HEK293 (cell line): Measurements from ENCODE around the gene DSC1.

Experiments used
- BCL11A ChIP-seq: fragments of 450-650 bp; formaldehyde crosslinking; IDR thresholded peaks from 2 replicates; pipeline ENCODE4 v1.5.1; 2016; ENCODE audit warnings: low read depth, missing biosample characterization, missing genetic modification characterization
- BCL11B ChIP-seq: fragments of 450-650 bp; formaldehyde crosslinking; IDR thresholded peaks from 2 replicates; pipeline ENCODE4 v1.5.1; 2016; ENCODE audit warnings: low read depth, missing biosample characterization, missing genetic modification characterization
- GLIS2 ChIP-seq: fragments of 450-650 bp; formaldehyde crosslinking; IDR thresholded peaks from 2 replicates; pipeline ENCODE4 v1.5.1; 2016; ENCODE audit warnings: missing biosample characterization, missing genetic modification characterization
- HOXD13 ChIP-seq: sonication (generic); formaldehyde crosslinking; IDR thresholded peaks from 2 replicates; pipeline ENCODE4 v1.8.0; 2022; ENCODE audit warnings: missing genetic modification reagents, borderline replicate concordance
- RBAK ChIP-seq: fragments of 450-650 bp; formaldehyde crosslinking; IDR thresholded peaks from 2 replicates; pipeline ENCODE4 v1.5.1; 2016; ENCODE audit warnings: missing biosample characterization, missing genetic modification characterization
- SETDB1 ChIP-seq: IDR thresholded peaks from one replicate; pipeline ENCODE4 v1.6.1; 2017; ENCODE audit warnings: mild to moderate bottlenecking, low read length, moderate library complexity, mixed read lengths; ENCODE audit not compliant: insufficient read length
- ZBTB20 ChIP-seq: fragments of 450-650 bp; formaldehyde crosslinking; IDR thresholded peaks from 2 replicates; pipeline ENCODE4 v1.5.1; 2016; ENCODE audit warnings: missing biosample characterization, missing genetic modification characterization
- ZFHX2 ChIP-seq: fragments of 450-650 bp; formaldehyde crosslinking; conservative IDR thresholded peaks from 2 replicates; pipeline ENCODE4 v1.5.1; 2016; ENCODE audit warnings: missing biosample characterization, missing genetic modification characterization
- ZFP3 ChIP-seq: fragments of 450-650 bp; formaldehyde crosslinking; IDR thresholded peaks from 2 replicates; pipeline ENCODE4 v1.5.1; 2016; ENCODE audit warnings: low read depth, missing biosample characterization, missing genetic modification characterization
- ZNF16 ChIP-seq: fragments of 450-650 bp; formaldehyde crosslinking; IDR thresholded peaks from 2 replicates; pipeline ENCODE4 v1.5.1; 2016; ENCODE audit warnings: low read depth, missing biosample characterization, missing genetic modification characterization
- ZNF202 ChIP-seq: fragments of 450-650 bp; formaldehyde crosslinking; IDR thresholded peaks from 2 replicates; pipeline ENCODE4 v1.5.1; 2016; ENCODE audit warnings: missing biosample characterization, missing genetic modification characterization, borderline replicate concordance
- ZNF223 ChIP-seq: fragments of 450-650 bp; formaldehyde crosslinking; IDR thresholded peaks from 2 replicates; pipeline ENCODE4 v1.5.1; 2016; ENCODE audit warnings: missing biosample characterization, missing genetic modification characterization
- ZNF302 ChIP-seq: fragments of 450-650 bp; formaldehyde crosslinking; IDR thresholded peaks from 2 replicates; pipeline ENCODE4 v1.5.1; 2016; ENCODE audit warnings: missing biosample characterization, missing genetic modification characterization, low read depth
- ZNF341 ChIP-seq: fragments of 450-650 bp; formaldehyde crosslinking; IDR thresholded peaks from 2 replicates; pipeline ENCODE4; 2016; ENCODE audit warnings: low read depth, missing biosample characterization, missing genetic modification characterization
- ZNF530 ChIP-seq: fragments of 450-650 bp; formaldehyde crosslinking; IDR thresholded peaks from 2 replicates; pipeline ENCODE4 v1.5.1; 2016; ENCODE audit warnings: low read depth, missing biosample characterization, missing genetic modification characterization
- ZNF555 ChIP-seq: fragments of 450-650 bp; formaldehyde crosslinking; conservative IDR thresholded peaks from 2 replicates; pipeline ENCODE4 v1.5.1; 2017; ENCODE audit warnings: missing biosample characterization, mild to moderate bottlenecking, missing genetic modification characterization, inconsistent platforms
- ZNF571 ChIP-seq: fragments of 450-650 bp; formaldehyde crosslinking; IDR thresholded peaks from 2 replicates; pipeline ENCODE4 v1.5.0; 2017; ENCODE audit warnings: missing biosample characterization, missing genetic modification characterization
- ZNF621 ChIP-seq: fragments of 450-650 bp; formaldehyde crosslinking; IDR thresholded peaks from 2 replicates; pipeline ENCODE4 v1.5.1; 2017; ENCODE audit warnings: missing biosample characterization, missing genetic modification characterization
- ZNF623 ChIP-seq: fragments of 450-650 bp; formaldehyde crosslinking; IDR thresholded peaks from 2 replicates; pipeline ENCODE4 v1.5.1; 2016; ENCODE audit warnings: missing biosample characterization, missing genetic modification characterization
- ZNF660 ChIP-seq: fragments of 450-650 bp; IDR thresholded peaks from 2 replicates; pipeline ENCODE4 v1.5.1; 2018; ENCODE audit warnings: missing biosample characterization, mild to moderate bottlenecking, missing genetic modification characterization
- ZNF785 ChIP-seq: fragments of 450-650 bp; formaldehyde crosslinking; IDR thresholded peaks from 2 replicates; pipeline ENCODE4 v1.5.1; 2016; ENCODE audit warnings: missing biosample characterization, missing genetic modification characterization
- ZNF791 ChIP-seq: fragments of 450-650 bp; formaldehyde crosslinking; IDR thresholded peaks from 2 replicates; pipeline ENCODE4 v1.5.1; 2016; ENCODE audit warnings: missing biosample characterization, missing genetic modification characterization
- ZNF830 ChIP-seq: fragments of 450-650 bp; IDR thresholded peaks from 2 replicates; pipeline ENCODE4 v1.5.0; 2018; ENCODE audit warnings: missing biosample characterization, missing genetic modification characterization, low read depth, mild to moderate bottlenecking, moderate library complexity
- ZSCAN30 ChIP-seq: fragments of 450-650 bp; IDR thresholded peaks from 2 replicates; pipeline ENCODE4 v1.5.1; 2018; ENCODE audit warnings: missing biosample characterization, mild to moderate bottlenecking, missing genetic modification characterization, moderate library complexity
- ZXDB ChIP-seq: fragments of 450-650 bp; formaldehyde crosslinking; IDR thresholded peaks from 2 replicates; pipeline ENCODE4 v1.5.1; 2016; ENCODE audit warnings: missing biosample characterization, missing genetic modification characterization
- TF ChIP-seq, protein P1 (sequence below): fragments of 450-650 bp; formaldehyde crosslinking; IDR thresholded peaks from 2 replicates; pipeline ENCODE4 v1.5.1; 2017; ENCODE audit warnings: missing biosample characterization, missing genetic modification characterization
- TF ChIP-seq, protein P2 (sequence below): fragments of 450-650 bp; formaldehyde crosslinking; IDR thresholded peaks from 2 replicates; pipeline ENCODE4 v1.5.1; 2016; ENCODE audit warnings: missing biosample characterization, missing genetic modification characterization
- TF ChIP-seq, protein P3 (sequence below): fragments of 450-650 bp; formaldehyde crosslinking; IDR thresholded peaks from 2 replicates; pipeline ENCODE4 v1.5.1; 2016; ENCODE audit warnings: missing biosample characterization, missing genetic modification characterization
- TF ChIP-seq, protein P4 (sequence below): fragments of 450-650 bp; IDR thresholded peaks from 2 replicates; pipeline ENCODE4 v1.5.1; 2018; ENCODE audit warnings: missing biosample characterization, mild to moderate bottlenecking, missing genetic modification characterization
- TF ChIP-seq, protein P5 (sequence below): fragments of 450-650 bp; formaldehyde crosslinking; IDR thresholded peaks from 2 replicates; pipeline ENCODE4 v1.5.1; 2016; ENCODE audit warnings: missing biosample characterization, missing genetic modification characterization
- TF ChIP-seq, protein P6 (sequence below): fragments of 450-650 bp; formaldehyde crosslinking; IDR thresholded peaks from 2 replicates; pipeline ENCODE4 v1.5.1; 2016; ENCODE audit warnings: missing biosample characterization, missing genetic modification characterization

DSC1 gene

DNA sequence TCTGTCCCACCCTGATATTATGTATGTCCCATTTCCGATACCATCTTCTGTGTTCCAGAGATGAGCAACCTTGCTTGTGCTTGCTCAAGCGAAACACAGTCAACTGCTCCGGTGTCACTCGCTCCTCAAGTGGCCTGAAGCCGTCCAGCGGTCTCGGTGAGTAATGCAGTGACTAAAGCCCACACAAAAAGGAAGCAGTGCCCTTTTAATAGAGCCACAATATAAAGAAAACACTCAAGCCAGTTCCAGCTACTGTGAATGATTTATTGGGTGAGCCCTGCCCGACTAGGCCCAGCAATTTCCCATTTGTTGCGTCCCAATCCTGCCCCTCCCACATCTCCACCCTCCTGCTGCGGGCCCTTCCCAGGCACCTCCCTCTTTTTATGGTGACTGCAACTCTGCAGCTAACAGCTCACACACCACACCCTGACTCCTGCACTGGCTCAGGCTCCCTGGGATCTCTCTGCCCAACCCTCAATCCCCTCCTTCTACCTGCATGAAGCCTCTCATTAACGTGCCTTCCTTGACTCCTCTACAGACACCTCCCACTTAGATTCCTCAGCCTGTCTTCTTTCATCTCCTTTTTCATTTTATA lies 44.2 kb upstream of the DSC1 start (continued):
- TF ChIP-seq, protein P1, sequence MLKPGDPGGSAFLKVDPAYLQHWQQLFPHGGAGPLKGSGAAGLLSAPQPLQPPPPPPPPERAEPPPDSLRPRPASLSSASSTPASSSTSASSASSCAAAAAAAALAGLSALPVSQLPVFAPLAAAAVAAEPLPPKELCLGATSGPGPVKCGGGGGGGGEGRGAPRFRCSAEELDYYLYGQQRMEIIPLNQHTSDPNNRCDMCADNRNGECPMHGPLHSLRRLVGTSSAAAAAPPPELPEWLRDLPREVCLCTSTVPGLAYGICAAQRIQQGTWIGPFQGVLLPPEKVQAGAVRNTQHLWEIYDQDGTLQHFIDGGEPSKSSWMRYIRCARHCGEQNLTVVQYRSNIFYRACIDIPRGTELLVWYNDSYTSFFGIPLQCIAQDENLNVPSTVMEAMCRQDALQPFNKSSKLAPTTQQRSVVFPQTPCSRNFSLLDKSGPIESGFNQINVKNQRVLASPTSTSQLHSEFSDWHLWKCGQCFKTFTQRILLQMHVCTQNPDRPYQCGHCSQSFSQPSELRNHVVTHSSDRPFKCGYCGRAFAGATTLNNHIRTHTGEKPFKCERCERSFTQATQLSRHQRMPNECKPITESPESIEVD = peak; percentile 75
- TF ChIP-seq ZNF621 (tag by site-specific recombination) (no peak), SETDB1 (no peak), ZNF530 (tag by site-specific recombination) (no peak), ZNF202 (no peak), ZNF555 (no peak), ZNF302 (tag by site-specific recombination) (no peak), ZNF830 (tag by site-specific recombination) (no peak), ZNF623 (tag by site-specific recombination) (no peak), ZSCAN30 (tag by site-specific recombination) (peak; percentile 88; the same call in 1 of the 2 replicates), GLIS2 (tag by site-specific recombination) (peak; percentile 57; the same call in 1 of the 2 replicates), ZFHX2 (tag by site-specific recombination) (peak; percentile 56; the same call in 1 of the 2 replicates), ZBTB20 (tag by site-specific recombination) (no peak), BCL11B (tag by site-specific recombination) (no peak), ZNF16 (tag by site-specific recombination) (no peak), ZXDB (tag by site-specific recombination) (peak; percentile 79), ZNF791 (tag by site-specific recombination) (no peak), ZNF660 (peak; percentile 69; the same call in 1 of the 2 replicates), ZNF785 (tag by site-specific recombination) (no peak), ZNF341 (peak; percentile 99), BCL11A (no peak), HOXD13 (CRISPR knock-in tag) (peak; percentile 26; the same call in 1 of the 2 replicates), ZNF571 (tag by site-specific recombination) (no peak), ZNF223 (tag by site-specific recombination) (no peak), RBAK (tag by site-specific recombination) (no peak), ZFP3 (tag by site-specific recombination) (no peak)
- TF ChIP-seq, protein P2, sequence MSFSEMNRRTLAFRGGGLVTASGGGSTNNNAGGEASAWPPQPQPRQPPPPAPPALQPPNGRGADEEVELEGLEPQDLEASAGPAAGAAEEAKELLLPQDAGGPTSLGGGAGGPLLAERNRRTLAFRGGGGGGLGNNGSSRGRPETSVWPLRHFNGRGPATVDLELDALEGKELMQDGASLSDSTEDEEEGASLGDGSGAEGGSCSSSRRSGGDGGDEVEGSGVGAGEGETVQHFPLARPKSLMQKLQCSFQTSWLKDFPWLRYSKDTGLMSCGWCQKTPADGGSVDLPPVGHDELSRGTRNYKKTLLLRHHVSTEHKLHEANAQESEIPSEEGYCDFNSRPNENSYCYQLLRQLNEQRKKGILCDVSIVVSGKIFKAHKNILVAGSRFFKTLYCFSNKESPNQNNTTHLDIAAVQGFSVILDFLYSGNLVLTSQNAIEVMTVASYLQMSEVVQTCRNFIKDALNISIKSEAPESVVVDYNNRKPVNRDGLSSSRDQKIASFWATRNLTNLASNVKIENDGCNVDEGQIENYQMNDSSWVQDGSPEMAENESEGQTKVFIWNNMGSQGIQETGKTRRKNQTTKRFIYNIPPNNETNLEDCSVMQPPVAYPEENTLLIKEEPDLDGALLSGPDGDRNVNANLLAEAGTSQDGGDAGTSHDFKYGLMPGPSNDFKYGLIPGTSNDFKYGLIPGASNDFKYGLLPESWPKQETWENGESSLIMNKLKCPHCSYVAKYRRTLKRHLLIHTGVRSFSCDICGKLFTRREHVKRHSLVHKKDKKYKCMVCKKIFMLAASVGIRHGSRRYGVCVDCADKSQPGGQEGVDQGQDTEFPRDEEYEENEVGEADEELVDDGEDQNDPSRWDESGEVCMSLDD = no peak
- TF ChIP-seq, protein P3, sequence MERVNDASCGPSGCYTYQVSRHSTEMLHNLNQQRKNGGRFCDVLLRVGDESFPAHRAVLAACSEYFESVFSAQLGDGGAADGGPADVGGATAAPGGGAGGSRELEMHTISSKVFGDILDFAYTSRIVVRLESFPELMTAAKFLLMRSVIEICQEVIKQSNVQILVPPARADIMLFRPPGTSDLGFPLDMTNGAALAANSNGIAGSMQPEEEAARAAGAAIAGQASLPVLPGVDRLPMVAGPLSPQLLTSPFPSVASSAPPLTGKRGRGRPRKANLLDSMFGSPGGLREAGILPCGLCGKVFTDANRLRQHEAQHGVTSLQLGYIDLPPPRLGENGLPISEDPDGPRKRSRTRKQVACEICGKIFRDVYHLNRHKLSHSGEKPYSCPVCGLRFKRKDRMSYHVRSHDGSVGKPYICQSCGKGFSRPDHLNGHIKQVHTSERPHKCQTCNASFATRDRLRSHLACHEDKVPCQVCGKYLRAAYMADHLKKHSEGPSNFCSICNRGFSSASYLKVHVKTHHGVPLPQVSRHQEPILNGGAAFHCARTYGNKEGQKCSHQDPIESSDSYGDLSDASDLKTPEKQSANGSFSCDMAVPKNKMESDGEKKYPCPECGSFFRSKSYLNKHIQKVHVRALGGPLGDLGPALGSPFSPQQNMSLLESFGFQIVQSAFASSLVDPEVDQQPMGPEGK (tag by site-specific recombination) = peak; percentile 82
- TF ChIP-seq, protein P4, sequence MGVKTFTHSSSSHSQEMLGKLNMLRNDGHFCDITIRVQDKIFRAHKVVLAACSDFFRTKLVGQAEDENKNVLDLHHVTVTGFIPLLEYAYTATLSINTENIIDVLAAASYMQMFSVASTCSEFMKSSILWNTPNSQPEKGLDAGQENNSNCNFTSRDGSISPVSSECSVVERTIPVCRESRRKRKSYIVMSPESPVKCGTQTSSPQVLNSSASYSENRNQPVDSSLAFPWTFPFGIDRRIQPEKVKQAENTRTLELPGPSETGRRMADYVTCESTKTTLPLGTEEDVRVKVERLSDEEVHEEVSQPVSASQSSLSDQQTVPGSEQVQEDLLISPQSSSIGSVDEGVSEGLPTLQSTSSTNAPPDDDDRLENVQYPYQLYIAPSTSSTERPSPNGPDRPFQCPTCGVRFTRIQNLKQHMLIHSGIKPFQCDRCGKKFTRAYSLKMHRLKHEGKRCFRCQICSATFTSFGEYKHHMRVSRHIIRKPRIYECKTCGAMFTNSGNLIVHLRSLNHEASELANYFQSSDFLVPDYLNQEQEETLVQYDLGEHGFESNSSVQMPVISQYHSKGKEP (tag by site-specific recombination) = peak; percentile 98
- TF ChIP-seq, protein P5, sequence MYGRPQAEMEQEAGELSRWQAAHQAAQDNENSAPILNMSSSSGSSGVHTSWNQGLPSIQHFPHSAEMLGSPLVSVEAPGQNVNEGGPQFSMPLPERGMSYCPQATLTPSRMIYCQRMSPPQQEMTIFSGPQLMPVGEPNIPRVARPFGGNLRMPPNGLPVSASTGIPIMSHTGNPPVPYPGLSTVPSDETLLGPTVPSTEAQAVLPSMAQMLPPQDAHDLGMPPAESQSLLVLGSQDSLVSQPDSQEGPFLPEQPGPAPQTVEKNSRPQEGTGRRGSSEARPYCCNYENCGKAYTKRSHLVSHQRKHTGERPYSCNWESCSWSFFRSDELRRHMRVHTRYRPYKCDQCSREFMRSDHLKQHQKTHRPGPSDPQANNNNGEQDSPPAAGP (tag by site-specific recombination) = peak; percentile 40; the same call in 1 of the 2 replicates
- TF ChIP-seq, protein P6, sequence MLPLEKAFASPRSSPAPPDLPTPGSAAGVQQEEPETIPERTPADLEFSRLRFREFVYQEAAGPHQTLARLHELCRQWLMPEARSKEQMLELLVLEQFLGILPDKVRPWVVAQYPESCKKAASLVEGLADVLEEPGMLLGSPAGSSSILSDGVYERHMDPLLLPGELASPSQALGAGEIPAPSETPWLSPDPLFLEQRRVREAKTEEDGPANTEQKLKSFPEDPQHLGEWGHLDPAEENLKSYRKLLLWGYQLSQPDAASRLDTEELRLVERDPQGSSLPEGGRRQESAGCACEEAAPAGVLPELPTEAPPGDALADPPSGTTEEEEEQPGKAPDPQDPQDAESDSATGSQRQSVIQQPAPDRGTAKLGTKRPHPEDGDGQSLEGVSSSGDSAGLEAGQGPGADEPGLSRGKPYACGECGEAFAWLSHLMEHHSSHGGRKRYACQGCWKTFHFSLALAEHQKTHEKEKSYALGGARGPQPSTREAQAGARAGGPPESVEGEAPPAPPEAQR (tag by site-specific recombination) = no peak
